HG02763 (cell line): ENCODE measurements around the gene SPAG7.

Experiments
- ATAC-seq: cut with Tn5 transposase; IDR thresholded peaks from one replicate; pipeline ENCODE4 v1.9.1; 2021; ENCODE audit warnings: mild to moderate bottlenecking, moderate library complexity; ENCODE audit not compliant: unreplicated experiment

The SPAG7 gene

DNA sequence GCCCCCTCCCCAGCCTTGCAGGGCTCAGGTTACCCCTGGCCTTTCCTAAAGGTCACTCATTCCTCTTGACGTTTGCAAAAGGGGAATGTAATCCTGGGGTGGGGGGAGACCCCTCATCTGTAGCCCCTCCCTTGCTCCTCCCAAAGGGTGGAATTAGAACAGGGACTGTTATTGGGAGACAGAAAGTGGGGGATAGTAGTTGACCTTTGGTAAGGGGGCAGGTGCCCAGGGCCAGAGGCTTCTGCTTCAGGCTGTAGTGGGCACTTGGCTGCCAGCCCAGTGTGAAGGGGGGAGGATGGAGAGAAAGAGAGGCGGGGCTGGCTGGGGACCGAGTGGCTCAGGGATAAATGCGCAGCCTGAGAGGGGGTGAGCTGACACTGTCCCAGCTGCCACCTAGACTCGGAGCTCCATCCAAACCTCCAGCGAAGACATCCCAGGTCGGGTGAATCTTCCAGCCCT, 16.8 kb downstream of the SPAG7 start, which contains the start of gene ENO3:
Gene ENO3 (plus strand): TSS at position 374 of the 459 bp plus-strand sequence. CDS start 711 bp downstream, outside the sequence.
- no peak for ATAC-seq

DNA sequence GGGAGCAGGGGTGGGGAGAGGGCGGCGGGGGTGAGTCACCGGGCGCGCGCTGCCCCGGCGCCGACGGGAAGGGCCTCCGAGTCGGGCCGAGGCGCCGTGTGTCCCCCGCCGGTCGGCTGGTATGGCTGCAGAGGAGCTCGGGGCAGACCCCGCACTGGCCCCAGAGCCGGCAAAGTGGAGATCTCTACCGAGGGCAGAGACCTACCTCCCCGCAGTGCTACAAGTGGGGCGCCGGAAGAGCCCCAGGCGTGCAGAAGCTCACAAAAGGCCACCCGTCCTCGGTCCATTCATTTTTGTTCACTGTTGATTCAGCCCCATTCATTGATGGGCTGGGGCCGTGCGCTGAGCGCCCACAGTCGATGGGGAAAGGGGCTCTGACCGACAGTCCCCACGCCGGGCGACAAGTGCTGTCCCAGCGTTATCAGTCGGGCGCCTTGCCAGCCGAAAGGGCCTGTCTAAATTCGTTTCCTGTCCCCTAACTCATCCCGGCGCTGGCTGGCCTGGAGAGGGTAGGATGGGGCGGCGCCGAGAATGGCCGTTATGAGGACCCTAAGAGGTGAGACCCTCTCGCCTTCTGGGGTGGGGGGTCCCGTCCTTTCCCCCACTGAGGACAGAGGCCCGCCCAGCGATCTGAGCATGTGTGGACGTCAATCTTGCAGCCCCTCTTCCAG, 17.4 kb downstream of the SPAG7 start:
- no peak for ATAC-seq

DNA sequence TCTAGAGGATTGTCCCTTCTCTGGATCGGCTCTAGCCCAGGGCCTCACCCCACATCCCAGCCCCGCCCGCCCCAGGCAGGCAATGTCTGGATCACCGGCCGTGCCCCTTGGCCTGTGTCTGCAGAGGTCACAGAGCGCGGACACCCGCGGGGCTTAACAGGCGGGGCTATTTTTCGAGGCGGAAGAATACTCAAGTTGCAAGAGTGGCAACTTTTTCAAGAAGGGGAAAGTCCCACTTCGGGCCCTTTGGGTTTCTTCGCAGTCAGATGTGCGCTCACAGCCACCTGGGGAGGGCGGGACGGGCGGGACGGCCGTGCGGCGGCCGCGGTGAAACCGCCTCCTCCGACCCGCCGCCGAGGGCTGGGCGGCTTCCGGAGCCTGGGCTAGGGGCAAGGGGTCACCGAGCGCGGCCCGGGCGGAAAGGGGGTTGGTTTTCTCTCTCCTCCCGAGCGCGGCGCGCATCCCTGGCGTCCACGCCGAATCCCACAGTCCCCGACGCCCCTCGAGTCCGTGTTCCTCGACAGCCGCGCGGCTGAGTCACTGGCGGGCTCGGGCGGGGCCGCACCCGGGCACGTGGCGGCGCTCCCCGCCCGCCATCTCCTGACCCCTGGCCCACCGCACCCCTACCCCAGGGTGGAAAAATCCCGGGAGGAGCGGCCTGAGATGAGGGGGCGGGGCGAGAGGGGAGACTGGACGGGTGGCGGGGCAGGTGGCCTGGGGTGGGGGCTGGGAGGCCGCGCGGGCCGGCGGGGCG, 18.1 kb downstream of the SPAG7 start:
- ATAC-seq = peak; percentile 24

DNA sequence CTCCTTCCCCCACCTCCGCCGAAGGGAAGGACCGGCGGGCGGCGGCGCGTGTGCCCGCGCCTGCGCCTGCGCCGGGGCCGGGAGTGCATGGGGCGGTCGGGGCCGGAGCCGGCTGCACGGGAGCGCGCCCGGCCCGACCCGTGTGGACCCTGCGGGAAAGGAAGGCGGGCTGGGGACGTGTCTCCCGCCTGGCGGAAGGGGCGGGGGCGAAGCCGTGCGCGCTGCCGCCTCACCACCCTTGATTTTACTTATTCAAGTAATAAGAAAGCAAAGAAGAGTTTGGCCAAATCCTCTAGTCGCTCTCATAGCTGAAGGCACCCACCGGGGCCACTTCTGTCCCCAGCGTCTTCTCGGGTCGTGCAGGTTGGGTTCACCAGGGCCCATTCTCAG, 18.7 kb downstream of the SPAG7 start:
- ATAC-seq = peak; percentile 37

DNA sequence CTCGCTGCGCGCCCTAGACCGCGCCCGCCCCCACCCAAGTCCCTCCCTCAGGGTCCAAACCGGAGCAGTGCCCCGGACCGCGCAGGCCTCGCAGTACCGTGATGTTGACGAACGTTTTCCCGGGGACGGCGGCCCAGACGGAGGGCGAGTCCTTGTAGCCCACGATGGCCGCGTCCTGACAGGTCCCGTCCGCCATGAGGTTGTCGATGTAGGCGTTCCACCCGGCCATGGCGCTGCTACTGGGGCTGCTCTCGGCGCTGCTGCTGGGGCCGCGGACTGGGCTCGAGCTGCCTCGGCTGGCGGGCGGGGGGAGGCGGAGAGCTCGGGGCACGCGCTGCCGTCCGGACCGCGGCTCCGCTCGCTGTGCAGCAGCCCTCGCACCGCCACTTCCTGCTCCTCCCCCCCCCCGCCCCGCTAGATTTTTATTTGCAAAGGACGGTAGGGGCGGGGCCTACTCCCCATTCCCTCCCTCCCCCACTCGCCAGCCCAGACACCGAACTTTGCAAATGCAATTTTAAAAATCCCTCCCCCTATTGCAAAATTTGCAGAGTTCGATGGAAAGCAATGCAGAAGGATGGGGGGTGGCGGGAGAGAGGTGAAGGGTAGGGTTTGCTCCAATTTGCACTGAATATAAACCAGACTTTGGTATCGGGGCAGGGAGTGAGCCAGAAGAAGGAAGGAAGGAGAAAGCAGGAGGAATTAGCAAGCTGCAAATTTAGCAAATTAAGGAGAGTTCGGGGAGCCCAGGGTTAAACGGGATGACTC, 19.3 kb downstream of the SPAG7 start, which contains the start of gene PFN1:
Gene PFN1 (minus strand): TSS at position 365 of the 765 bp plus-strand sequence. CDS start 136 bp downstream, at position 229.
- ATAC-seq = peak; percentile 21

DNA sequence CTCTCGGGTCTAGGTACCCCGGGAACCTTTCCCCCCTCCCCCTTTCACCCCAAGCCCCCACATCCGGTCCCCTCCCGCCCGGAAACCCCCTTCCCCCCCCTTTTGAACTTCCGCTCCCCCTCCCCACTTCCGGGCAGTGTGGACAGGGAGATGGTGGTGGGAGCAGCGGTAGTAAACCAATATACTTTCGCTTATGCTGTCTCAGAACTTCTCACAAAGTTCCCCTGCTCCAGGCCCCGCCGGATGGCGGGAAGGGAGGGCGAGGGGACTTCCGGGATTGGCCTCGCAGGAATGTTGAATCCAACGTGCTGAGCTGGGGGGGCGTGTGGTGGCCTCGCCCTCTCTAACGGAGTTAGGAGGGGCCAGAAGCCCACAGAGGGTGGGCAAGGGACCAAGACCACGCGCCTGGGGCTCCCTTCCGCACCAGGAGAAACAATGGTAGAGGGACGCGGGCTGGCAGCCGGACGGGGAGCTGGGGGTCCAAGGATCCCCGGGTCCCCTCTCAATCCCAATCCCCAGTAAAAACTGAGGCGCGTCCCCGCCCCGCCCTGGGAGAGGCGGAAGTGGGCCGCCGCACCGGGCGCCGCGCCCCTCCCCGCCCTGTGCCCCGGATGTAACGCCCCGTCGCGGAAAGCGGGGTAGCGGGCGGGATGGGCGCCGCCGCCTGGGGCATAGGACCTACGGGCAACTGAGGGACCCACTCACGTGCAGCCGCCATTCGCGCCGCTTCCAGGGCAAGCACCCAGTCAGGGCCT, 20.0 kb downstream of the SPAG7 start:
- peak; percentile 13 for ATAC-seq

DNA sequence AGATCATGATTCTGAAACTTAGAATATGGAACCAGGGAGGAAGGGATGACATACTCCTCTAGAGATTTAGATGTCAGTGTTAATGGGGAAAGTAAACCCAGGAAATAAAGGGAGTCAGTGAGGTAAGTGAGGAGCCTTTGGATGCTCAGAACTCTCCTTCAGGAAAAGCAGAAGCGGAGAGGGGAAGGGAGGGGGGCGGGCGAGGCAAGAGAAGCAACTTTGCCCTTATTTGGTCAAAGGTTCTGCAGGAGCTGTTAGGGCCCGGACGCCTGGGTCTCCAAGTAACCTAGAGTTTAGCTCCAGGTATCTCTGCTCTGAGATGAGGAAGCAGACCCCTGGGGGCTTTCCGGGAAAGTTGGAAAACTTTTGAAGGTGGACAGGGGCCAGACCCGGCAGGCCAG, 20.6 kb downstream of the SPAG7 start:
- ATAC-seq = no peak

DNA sequence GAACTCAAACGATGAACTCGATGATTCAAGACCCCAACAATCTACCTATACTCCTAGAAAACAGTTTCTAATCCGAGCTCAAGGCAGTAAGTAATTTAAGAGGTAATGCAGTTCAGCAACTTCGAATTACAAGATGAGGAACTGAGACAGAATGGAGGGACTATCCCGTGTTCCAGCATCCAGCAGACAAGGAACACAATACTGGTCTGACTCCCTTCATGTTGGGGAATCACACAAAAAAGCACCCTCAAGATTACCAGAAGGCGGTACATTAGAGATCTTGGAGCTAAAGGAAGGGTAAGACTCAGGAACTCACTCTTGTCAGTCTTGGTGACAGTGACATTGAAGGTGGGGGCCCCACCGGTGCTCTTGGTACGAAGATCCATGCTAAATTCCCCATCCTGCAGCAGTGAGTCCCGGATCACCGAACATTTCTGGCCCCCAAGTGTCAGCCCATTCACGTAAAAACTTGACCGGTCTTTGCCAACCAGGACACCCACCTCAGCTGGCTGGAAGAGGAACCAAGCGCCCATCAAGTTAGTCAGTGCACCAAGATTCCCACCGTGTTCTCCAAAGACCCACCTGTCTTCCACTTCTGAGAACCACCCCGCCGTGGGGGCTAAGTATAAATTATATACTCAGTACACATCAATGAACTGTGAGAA, 21.2 kb downstream of the SPAG7 start:
- no peak for ATAC-seq

DNA sequence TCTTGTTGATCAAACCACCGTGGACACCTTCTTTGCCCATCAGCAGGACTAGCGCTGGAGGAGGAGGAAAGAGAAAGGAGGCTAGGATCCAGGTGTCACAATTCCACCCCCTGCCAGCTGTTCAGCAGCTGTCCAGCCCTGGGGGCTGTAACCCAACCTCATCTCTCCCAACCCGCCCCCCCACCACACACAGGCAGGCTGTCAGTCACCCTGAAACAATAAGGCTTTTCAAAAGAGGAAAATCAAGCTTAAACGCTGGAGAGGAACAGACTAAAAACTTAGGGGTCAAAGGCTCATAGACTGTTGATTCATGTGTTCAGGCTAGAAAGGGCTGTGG, 21.7 kb downstream of the SPAG7 start:
- no peak for ATAC-seq

DNA sequence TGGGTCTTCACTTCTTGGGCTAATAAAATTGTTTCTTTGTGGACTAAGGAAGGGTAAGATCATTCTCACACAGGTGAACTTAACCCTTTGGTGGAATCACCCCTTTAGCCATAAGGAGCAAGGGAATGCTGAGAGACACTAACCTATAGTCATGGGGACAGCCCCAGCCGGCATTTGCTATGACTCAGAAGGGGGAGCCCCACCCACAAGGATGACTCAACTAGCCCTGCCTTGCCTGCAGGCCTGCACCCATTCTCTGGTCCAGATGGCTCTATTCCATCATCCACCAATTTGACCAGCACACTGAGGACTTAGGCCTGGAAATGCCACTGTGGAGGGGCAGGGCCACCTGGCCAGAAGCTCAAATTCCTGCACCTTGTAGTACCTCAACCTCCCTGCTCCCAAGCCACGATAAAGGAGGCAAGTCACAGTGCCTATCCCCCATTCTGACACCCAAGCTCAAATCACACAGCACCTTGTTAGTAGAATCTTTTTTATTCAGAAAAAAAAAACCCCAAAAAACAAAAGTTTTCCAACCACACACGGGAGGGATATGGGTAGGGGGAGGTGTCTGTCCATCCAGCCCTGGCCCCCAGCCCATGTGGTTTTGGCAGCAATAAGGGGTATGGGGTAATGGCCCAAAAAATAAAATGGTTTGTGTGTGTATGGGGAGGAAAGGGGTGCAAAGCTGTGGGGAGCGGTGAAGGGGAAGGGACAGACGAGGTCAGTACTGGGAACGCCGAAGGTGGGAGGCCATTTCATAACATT, 22.3 kb downstream of the SPAG7 start:
- ATAC-seq = no peak

DNA sequence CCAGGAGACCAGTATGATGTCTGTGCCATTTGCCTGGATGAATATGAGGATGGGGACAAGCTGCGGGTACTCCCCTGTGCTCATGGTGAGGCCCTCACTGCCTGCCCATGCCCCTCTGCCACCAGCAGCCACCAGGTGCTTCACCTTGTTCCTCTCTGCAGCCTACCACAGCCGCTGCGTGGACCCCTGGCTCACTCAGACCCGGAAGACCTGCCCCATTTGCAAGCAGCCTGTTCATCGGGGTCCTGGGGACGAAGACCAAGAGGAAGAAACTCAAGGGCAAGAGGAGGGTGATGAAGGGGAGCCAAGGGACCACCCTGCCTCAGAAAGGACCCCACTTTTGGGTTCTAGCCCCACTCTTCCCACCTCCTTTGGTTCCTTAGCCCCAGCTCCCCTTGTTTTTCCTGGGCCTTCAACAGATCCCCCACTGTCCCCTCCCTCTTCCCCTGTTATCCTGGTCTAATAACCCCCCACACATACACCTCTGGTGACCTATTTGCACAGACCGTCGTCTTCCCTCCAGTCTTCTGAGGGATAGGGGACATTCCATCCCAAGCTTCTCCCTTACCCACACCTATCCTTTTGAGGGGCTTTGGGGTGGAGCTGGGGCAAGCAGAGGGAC, 23.0 kb downstream of the SPAG7 start:
- no peak for ATAC-seq

DNA sequence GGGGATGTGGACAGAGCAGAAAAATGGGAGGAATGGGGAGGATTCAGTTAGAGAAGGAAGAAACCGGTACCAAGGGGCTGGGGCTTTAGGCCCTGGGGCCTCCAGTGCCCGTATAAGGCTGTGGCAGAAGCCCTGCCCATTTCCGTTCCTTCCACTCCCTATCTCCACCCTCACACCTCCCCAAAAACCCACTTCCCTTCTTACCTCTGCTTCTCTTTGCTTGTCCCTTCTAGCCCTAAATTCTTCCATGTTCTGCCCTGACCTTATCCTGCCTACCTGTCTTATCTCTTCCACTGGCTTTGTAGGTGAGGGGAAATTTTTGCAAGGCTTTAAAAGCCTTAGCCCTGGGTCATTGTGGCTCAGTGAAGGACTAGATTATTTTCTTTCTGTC, 23.5 kb downstream of the SPAG7 start:
- no peak for ATAC-seq

DNA sequence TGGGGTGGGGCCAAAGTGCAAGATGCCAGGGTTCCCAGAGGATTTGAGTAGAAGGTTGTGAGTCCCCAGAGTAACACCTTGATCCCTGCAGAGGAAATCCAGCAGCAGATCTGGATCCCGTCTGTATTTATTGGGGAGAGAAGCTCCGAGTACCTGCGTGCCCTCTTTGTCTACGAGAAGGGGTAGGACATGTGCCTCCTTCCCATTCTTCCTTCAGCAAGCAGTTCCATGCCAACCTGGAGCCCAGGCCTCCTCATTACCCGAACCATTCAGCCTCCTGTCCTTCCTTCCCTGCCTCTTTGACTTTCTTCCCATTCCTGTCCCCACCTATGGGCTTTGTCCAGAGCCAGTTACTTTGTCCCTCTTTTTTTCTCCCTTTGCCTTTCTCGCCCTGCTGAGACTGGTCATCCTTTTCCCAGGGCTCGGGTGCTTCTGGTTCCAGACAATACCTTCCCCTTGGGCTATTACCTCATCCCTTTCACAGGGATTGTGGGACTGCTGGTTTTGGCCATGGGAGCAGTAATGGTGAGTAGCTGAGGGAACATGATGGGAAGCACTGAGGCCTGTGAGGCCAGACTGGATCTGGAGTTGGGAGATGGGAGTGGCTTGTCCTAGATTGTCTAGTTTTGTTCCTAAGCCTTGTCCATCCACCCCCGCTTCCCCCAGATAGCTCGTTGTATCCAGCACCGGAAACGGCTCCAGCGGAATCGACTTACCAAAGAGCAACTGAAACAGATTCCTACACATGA, 24.7 kb downstream of the SPAG7 start:
- no peak for ATAC-seq

DNA sequence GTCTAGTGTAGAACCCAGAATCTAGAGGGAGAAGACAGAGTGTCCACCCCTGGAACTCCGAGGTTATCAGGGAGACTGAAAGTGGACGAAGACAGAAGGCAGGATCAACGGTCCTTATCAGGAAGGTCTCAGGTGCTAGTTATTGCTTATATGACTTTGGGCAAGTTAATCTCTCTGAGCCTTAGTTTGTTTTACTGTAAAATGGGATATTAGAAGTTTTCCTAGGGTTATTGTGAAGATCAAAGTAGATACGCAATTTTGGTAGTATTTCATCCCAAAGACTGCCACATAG, 26.4 kb downstream of the SPAG7 start:
- ATAC-seq = no peak

DNA sequence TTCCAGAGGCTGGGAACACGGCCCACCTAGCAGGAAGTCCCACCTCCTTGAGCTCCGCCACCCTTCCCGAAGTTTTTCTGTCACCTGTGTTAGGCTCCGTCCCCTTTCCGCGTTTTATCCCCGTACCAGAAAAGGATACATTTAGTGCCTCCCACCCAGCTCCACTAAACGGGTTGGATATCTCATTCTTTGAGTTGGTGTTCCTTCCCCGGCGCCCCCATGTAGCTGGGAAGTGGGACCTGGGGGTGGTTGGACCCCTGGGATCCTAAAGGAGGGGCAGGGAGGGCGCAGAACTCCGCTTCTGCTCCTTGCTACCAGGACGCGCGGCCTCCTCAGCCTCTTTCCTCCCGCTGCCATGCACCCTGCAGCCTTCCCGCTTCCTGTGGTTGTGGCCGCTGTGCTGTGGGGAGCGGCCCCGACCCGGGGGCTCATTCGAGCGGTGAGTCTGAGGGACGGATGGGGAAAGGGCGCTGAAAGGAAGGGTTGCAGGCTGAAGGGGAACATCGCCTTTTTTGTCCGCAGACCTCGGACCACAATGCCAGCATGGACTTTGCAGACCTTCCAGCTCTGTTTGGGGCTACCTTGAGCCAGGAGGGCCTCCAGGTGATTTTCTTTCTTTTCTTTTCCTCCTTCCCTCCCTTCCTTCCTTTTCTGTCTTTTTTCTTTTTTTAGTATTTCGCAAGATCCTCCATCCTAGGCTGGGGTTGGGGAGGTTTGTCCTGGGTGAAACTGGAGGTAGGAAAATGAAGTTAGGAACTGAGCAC, 26.9 kb downstream of the SPAG7 start:
- no peak for ATAC-seq

DNA sequence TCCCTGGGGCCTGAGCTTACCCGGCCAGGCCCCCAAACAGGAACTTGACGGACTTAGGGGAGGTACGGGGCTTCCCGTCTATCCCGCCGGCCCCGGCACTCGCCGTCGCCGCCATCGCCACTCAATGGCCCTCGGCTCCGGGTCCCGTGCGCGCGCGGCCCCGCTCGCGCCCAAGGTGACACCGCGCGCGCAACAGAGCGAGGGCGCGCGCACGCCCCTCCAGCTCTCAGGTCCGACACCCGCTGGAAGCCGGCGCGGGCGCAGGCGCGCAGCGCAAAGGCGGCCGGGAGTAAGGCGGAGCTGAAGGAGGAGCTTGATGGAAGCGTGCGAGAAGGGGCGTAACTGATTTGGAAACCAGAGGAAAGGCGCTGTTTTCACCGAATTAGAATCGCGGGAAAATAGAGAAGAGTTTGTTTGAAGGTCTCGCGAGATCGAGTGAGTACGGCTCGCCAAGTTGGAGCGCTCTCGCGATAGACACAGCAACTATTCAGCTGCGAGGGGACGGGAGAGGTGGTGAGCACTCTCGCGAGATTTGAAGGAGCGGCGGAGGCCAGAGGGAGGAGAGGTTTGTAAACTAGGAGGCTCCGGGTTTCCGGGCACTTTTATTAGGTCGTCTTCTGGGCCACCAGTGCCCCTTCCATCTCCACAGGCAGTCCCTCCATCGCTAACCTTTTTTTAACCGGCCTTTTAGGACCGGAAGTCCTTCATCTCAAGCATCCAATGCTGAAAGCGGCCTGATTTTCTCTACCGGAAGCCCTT, 27.6 kb downstream of the SPAG7 start, which contains the start of the genes RNF167 and SLC25A11:
Gene RNF167 (plus strand): TSS at position 473 of the 759 bp plus-strand sequence. CDS start 642 bp downstream, outside the sequence.
Gene SLC25A11 (minus strand): TSS at position 251 of the 759 bp plus-strand sequence. CDS start 136 bp downstream, at position 115.
- ATAC-seq = peak; percentile 85

DNA sequence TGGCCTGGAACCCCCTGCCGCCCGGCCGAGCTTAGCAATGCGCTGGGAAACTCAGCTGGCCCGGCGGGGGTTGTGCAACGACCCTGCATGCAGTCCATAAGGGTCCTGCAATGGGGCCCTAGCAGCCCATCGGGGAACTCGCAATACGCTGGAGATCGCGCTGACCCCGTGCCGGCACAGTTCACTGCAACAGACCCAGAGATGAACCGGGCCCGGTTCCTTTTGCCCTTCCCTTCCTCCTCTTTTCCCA, 28.1 kb downstream of the SPAG7 start:
- peak; percentile 3 for ATAC-seq
